Mucosa of descending colon (tissue), 3 donors: ENCODE data around the gene PLVAP. TPM values are rescaled to one million over a fixed set of nuclear protein-coding genes. Genes with fewer than 3 reads are reported as not detected.
A peak's percentile ranks its signal among the peaks of the same experiment; 100 is the strongest.

Experiments
- ATAC-seq: fragments of 200-7000 bp; cut with Tn5 transposase; one replicate; pipeline ENCODE4 v1.9.1; 2020; ENCODE audit warnings: mild to moderate bottlenecking, moderate library complexity
- DNase-seq, 3 donors: peaks; one replicate each; pipeline ENCODE4 v3.0.0-alpha.2; 2020
- H3K36me3 ChIP-seq: fragments of 200-600 bp; one replicate; pipeline ENCODE4 v1.8.0; 2021; ENCODE audit warnings: low read depth, mild to moderate bottlenecking
- H3K4me1 ChIP-seq: fragments of 200-600 bp; one replicate; pipeline ENCODE4 v1.8.0; 2021; ENCODE audit warnings: low read depth, mild to moderate bottlenecking
- H3K4me3 ChIP-seq: fragments of 200-600 bp; one replicate; pipeline ENCODE4 v1.8.0; 2021; ENCODE audit warnings: mild to moderate bottlenecking
- H3K9me3 ChIP-seq: fragments of 200-600 bp; one replicate; pipeline ENCODE4 v1.8.0; 2021; ENCODE audit warnings: mild to moderate bottlenecking
- intact Hi-C, 2 donors: fragments of 100-400 bp; cut with DNase I in 1 of 2; cut with micrococcal nuclease in 1 of 2; formaldehyde crosslinking; loops; one replicate each; pipeline versions ENCODE4 v1.11.0 to v1.11.1; 2022; cut with DNase I, micrococcal nuclease
- total RNA-seq, 3 donors: library from RNA; stranded (reverse); fragmentation: NEBNext Ultra II Directional in 2 of 3; extraction: Animal tissue kit (Norgen Biotek cat#: 25700) in 2 of 3; gene quantifications; one replicate each; pipeline versions ENCODE4 v1.2.1 to v1.2.4, GENCODE V29; 2021 to 2023
- TF ChIP-seq, protein P1 (sequence below): fragments of 200-600 bp; IDR thresholded peaks from one replicate; pipeline ENCODE4 v1.8.0; 2022; ENCODE audit warnings: antibody characterized with exemption, mild to moderate bottlenecking
- donor health status: DM: no; HTN: no; CAD: no; lungs with moderate emphysema.
- donor health status: DM: no; HTN: no; CAD: no.
- donor health status: DM: no; HTN: yes; CAD: no.

Gene PLVAP
- total RNA-seq, 3 donors from 2014 or later = 22.2 to 42.2 (median 32.8) TPM

DNA sequence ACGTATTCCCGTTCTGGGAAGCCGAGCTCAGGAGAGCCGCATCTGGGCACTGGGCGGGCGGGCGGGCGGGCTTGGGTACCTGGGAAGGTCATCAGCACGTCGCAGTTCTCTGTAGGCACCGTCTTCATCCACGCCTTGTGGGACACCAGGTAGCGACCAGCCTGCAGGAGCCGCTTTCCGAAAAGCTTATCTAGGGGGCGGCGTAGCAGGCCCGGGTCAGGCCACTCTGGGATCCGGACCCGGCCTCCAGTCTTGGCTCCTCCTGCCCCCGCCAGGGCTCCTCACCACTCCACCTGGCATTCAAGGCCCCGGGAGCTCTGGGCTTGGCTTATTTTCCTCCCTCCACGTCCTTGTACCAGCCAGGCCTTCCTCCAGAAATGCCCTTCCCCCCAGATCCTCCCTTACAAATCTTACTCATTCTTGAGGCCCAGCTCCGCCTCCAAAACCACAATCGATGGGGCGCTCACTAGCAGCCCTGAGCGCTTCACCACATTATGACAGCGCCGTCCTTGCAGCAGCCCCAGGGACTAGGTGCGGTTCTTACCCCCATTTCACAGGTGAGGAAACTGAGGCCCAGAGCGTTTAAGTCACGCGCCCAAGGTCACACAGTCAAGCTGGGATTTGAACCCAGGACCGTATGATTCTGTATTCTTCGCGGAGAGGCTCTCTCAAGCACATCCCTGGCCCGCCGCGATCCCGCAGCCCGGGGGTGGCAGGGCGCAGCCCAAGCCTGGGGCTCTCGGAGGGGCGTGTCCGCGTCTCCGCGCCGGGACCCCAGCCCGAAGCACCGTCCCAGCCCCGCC is 43.3 kb downstream of the PLVAP start:
- H3K36me3 ChIP-seq = no peaks in the 10 kb centered on the region
- TF ChIP-seq, protein P1, sequence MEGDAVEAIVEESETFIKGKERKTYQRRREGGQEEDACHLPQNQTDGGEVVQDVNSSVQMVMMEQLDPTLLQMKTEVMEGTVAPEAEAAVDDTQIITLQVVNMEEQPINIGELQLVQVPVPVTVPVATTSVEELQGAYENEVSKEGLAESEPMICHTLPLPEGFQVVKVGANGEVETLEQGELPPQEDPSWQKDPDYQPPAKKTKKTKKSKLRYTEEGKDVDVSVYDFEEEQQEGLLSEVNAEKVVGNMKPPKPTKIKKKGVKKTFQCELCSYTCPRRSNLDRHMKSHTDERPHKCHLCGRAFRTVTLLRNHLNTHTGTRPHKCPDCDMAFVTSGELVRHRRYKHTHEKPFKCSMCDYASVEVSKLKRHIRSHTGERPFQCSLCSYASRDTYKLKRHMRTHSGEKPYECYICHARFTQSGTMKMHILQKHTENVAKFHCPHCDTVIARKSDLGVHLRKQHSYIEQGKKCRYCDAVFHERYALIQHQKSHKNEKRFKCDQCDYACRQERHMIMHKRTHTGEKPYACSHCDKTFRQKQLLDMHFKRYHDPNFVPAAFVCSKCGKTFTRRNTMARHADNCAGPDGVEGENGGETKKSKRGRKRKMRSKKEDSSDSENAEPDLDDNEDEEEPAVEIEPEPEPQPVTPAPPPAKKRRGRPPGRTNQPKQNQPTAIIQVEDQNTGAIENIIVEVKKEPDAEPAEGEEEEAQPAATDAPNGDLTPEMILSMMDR = no peak
- H3K4me1 ChIP-seq = peaks cover 33% of the 10 kb centered on the region
- intact Hi-C loops = no loop called here
- DNase-seq (peak; percentile 55 to 76 (median 61)), ATAC-seq (no peak)
- no peaks in the 10 kb centered on the region for H3K9me3 ChIP-seq
- peak overlapping the region; percentile 42 for H3K4me3 ChIP-seq

DNA sequence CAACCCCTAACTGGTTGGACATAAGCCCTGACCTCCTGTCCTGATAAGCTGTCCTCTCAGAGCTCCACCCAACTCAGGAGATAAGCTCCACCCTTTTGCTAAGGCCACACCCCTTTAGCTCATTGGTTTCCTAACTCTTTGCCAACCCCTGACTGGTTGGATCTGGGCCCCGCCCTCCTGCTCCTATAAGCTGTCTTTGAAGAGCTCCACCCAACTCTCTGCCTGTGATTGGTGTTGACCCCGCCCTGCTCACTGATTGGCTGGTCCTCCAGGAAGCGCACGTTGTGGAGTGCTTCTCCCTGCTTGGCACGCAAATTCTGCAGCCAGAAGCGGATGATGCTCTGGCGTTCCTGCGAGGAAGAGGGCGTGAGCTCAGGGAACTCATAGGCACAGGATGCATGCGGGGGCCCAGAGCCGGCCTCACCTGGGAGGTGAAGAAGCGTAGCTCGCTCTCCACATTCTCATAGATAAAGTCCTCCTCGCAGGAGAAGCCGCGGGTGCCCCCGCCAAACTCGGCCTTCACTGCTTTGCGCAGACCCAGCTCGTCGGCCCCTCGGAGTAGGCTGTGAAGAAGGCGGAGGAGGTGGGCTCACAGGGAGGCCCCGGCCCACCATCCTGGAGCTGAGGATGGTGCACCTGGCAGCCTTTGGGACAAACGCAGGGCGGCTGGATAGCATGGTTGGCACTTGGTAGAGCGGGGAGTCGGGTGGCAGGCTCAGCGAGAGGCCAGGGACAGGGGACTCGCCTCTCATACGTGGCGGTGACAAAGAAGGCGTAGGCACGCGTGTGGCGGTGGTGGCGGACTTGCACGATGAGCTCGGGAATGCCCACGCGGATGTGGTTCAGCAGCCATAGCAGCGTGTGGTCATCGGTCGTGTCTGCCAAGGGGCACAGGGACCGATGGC is 44.2 kb downstream of the PLVAP start:
- intact Hi-C loops = no loop called here
- TF ChIP-seq, protein P1 = no peak
- H3K9me3 ChIP-seq = no peaks in the 10 kb centered on the region
- H3K4me1 ChIP-seq = peaks cover 30% of the 10 kb centered on the region
- no peaks in the 10 kb centered on the region for H3K36me3 ChIP-seq
- peak in 2 of 3 donors; percentile 51 to 66 for DNase-seq
- no peak for ATAC-seq
- no peak overlapping the region for H3K4me3 ChIP-seq

DNA sequence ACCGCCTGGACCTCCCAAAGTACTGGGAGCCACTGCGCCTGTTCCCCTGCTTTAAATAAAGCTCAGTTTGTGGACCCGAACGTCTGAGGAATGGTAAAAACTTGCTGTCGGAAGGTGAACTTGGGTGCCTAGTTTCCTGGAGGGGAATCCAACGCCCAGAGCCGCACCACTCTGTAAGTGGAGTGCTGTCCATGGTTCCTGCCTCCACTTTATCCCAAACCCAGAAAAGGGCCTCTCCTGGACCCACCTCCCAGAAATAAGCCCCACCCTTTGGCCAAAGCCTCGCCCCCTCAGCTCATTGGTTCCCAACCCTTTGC is 44.8 kb downstream of the PLVAP start:
- no peaks in the 10 kb centered on the region for H3K36me3 ChIP-seq
- TF ChIP-seq, protein P1 = no peak
- no peak overlapping the region for H3K4me3 ChIP-seq
- H3K4me1 ChIP-seq = peaks cover 31% of the 10 kb centered on the region
- H3K9me3 ChIP-seq = no peaks in the 10 kb centered on the region
- no peak for DNase-seq
- intact Hi-C loops = no loop called here
- no peak for ATAC-seq

DNA sequence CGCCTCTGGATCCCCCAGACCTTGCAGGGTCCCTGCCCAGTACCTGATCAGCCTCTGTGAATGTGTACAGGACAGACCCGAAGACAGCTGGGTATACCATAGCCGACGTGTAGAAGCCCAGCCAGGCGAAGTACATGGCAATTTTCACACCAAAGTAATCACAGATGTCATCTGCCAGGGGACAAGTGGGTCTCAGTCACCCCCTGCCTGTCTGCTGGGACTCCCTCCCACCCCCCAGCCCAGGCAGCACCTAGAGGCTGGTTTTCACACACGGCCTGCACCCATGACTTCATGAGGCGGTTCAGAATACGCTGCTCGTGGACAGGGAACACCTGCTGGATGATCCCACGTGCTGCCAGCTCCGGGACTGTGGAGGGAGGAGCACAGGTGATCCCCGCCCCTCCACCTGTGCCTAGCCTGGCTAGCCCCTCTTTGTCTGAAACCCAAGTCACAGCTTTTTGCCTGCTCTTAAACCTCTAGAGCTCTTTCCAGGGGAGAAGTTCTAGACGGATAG is 46.0 kb downstream of the PLVAP start:
- DNase-seq (peak in 1 of 3 donors; percentile 50), ATAC-seq (no peak)
- TF ChIP-seq, protein P1 = no peak
- H3K4me3 ChIP-seq = no peak overlapping the region
- H3K4me1 ChIP-seq = peaks cover 30% of the 10 kb centered on the region
- no peaks in the 10 kb centered on the region for H3K9me3 ChIP-seq
- no peaks in the 10 kb centered on the region for H3K36me3 ChIP-seq
- intact Hi-C loops = no loop called here

DNA sequence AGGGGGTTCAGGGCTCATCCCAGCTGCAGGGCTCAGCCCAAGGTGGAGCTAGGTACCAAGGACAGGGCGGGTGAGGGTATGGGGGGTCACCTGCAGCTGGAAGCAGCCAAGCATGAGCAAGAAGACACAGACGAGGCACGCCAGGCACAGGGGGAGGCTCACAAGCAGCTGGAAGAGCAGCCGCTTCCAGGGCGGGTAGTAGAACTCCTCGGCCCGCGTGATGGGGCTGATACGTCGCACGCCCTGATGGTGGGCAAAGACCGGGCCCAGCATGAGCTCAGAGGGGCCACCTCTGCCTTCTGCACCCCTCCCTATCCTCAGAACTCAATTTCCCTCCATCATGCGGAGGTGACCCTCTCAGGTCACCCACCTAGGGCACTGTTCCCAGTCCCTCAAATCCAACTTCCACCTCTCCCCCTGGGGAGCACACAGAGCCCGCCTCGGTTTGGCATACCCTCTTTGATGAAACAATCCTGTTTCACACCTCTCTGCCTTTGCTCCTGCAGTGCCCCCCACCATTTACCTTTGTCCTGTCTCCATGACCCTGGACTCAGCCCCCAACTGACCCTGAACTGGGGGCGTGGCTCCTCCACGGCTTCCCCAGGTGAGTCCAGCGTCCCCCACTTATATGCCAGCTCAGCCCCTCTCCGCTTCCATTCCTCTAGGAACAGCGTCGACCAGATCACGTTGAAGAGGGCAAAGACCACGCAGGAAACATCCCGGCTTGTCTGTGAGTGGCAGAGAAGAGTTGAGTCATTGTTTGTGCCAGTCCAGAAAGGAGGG is 46.7 kb downstream of the PLVAP start:
- Histone ChIP-seq H3K9me3 (no peaks in the 10 kb centered on the region), H3K36me3 (no peaks in the 10 kb centered on the region), H3K4me1 (peaks cover 28% of the 10 kb centered on the region), H3K4me3 (no peak overlapping the region)
- DNase-seq (peak in 1 of 3 donors; percentile 51), ATAC-seq (no peak)
- intact Hi-C loops = no loop called here
- TF ChIP-seq, protein P1 = no peak
